Skin of body (tissue), 2 donors: ENCODE data around the gene KIF6. TPM values are rescaled to one million over a fixed set of nuclear protein-coding genes. Genes with fewer than 3 reads are reported as not detected.

Experiments
- DNase-seq: peaks from one replicate; lab custom pipeline; 2025; lab: John Stamatoyannopoulos, UW
- total RNA-seq: library from RNA; depleted of rRNA; stranded (reverse); fragments of >200 nt; gene quantifications from one replicate; pipeline ENCODE4 v1.2.3, GENCODE V29; 2014

Gene KIF6
- total RNA-seq, 1 donor from 2014 or later: 0.79 TPM

DNA sequence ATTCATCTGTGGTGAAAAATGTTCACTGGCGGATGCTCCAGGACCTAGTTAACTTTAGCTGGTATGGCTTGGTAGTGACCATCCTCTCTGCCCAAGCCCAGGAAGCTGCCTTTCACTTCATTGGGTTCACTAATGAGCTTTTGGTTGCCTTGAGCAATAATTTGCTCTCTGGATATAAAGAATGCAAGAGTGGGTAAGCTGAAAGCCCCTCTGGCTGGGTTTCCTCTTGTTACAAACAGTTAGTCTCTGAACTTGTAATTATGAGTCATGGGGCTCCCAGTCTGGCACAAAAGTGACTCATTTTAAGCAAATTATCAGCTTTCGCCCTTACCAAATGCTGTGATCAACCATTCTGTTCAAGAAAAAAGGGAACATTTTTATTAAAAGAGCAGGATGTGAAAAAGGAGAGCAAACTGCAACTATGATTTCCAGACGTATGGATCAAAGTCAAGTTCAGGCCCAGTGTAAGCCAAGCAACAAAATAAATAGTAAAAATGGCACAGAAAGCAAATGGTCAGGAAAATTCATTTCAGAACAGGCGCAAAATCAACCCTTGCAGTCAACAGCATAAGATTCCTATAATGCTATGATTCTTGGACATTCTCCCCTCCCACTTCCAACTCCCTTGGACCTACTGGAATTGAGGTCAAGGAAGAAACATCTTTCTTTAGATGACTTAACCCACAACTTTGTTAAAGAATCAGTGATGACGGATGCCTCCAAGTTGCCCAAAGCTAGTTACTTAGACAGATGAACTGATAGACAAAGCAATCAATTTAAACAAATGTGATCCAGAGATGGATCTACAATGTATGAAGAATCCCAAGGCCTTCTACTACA is 272.7 kb downstream of the KIF6 start:
- no peak for DNase-seq

DNA sequence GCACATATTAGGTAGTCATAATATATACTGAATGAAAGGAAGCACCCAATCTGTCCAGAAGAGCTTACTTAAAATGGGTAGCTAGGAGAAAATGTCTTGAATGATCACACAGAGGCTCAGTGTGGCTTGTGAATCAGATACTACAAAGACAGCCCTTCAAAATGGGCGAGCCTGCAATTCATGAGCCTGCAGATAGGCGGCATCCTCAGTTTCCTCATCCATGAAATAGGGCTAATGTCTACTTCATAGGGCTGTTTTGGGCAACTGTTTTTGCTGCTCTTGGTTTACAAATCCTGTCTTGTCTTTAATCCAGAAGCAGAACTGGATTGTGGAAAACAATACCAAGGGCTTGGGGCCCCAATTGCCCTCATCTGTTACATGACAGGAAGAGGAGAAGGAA is 273.4 kb downstream of the KIF6 start:
- DNase-seq: no peak

DNA sequence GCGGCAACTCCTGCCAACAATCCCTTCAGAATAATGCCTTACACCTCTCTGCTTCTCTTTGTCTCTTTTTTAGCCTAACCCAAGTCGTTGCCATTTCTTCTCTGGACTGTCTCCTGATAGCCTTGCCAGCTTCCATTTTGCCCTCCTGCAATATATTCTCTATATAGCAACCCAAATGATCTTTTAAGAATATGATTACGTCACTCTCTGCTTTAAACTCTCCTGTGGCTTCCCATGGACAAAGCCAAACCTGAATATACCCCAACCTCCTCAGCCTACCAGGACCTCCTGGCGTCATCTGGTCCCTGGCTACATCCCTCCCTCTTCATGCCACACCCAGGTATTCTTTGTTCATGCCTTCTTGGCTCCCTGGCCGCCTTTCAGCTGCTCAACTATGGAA is 276.2 kb downstream of the KIF6 start:
- DNase-seq: no peak

DNA sequence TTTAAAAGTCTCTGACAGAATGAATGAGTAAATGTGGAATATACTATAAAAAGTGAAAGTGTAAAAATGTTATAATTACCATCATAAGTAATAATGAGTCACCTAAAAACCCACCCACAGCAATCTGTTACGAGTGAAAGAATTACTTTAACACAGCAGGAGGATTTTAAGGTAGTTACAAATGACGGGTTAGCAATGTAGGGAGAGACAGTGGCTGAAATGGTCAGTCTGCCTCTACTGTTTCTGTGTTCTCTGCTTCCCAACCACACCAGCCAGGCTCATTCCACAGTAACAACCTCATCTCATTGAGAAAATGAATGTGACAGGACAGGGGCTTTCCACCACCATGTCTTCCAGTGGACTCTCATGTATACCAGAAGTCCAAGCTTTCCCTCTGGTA is 278.3 kb downstream of the KIF6 start:
- no peak for DNase-seq

DNA sequence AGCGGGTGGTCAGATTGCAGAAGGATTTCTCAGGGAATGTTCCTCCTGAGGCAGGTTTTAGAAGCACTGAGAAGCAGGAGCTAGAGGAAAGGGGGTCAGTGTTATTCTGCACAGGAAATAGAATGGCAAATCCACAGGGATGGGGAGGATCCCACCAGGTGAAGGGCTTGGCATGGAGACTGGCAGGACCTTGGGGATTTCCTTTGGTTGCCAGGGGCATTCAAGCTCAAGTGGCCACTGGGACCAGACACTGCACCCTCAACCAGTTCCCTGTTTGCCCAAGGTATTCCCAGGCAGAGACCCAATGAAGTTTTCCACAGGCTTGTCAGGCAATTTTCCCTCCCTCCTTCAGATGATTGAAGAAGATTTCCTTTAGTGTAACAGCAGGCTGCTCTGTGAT is 279.5 kb downstream of the KIF6 start:
- DNase-seq: no peak

DNA sequence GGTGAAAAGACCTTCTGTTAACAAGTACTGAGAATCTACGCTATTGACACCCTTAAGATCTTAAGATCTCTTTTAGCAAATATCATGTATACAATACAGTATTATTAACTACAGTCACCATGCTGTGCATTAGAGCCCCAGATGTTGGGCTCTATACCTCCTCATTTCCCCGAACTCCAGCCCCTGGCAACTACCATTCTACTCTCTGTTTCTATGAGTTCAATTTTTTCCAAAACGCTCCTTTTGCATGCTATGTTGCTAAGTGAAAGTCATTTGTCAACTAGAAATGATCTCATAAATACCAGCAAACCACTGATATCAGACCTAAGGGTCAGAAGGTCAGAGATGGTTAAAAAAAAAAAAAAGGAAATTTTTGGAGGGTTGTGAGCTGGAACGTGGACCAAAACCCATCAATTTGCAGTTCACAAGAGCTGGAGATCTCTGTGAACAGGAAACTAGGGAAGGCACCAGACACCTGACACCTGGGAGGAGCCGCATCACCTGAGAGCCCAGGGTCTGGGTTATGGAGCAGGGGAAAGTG is 280.7 kb downstream of the KIF6 start:
- DNase-seq: no peak

DNA sequence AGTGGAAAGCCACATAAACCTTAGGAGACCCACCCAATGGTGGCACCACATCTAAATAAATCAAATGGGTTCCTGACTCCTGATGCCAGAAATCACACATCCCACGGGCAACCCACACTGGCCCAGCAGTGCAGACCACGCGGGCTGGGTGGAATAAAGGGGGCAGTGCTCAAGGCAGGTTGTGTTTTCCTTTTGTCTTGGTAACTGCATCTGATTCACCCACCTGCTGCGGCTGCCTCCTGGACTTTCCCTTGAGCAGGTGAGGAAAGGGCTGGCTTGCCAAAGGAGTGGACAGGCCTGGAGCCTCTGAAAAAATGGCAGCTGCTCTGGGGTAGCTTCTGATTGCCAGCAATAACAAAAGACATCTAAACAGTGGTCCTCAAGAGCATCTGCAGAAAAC is 283.2 kb downstream of the KIF6 start:
- DNase-seq: no peak

DNA sequence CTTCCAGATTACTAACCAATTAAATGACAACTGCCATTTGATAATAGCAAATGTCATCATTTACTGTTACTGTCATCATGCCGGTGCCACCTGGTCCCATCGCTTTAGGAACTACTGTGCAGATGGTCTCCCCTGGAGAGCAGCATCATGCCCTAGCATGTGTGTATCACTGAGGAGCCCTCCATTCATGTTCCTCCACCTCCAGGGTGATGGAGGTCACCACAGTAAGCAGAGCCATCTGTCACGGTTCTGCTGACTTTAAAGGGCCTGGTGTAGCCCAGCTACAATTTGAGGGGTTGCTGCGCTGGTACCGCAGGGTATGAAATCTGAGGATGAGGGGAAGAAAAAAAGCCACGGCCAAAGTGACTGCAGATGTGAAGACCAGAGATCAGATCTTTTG is 283.9 kb downstream of the KIF6 start:
- no peak for DNase-seq

DNA sequence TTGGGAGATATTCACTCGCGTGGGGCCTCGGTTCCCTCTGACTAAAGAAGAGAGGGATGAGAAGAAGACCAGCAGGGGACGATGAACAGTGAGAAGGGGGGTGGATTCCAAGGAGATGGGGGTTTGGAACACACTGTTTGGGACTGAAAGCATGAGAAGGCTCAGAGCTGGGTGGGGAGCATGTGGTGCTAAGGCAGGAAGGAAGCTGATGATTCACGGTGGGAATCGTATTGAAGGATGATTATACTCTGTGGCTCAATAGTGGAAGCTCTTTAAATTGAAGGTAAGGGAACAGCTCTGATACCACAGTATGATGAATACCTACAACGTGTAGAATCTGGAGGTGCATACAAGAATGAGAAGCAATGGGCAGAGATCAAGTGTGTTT is 285.2 kb downstream of the KIF6 start:
- no peak for DNase-seq

DNA sequence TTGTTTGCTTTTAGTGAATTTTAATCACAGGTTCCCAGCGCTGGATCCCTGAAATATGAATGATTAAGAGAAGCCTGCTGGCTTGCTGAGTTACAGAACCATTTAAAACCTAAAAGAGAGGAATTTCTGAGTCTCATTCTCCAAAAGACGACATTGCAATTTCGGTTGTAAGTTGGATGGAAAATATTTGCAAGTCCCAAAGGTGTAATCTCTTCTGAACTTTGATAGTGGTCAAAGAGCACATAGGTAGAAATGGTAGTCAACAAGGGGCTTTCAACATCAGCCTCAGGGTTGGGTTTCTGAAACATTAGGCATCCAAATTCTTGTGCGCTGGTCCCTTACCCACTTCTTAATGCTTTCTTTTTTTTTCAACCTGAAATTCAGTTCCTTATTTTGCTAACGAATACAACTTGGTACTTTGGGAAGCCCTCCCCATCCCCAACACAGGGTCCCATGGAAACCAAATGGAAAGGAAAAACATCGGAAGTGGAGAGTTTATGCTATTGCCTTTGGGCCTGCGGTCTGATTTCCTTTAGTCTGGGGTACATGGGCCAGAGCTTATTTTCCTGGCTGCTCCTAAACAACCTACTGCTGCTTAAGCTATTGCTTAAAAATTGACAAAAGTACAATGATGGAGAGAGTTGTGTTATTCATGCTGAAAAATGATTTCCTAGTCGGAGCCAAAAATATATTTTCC is 285.7 kb downstream of the KIF6 start:
- no peak for DNase-seq

DNA sequence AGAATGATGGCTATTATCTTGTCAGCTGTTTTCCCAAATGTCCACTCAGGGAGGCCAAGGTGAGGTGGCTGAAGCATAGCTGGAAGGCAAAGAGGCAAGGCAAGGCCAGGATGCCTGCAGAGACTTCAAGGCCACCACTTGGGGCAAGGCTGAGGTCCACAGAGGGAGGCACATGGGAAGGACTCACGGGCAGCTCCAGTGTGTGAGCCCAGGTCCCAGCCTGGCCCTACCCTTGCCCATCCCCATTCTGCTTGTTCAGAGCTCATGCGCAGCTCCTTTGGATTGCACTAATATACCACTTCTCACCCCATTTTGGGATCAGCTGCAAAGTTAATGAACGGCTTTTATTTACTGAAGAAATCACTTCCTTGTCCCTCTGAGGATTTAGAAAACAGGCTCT is 291.6 kb downstream of the KIF6 start:
- DNase-seq: no peak

DNA sequence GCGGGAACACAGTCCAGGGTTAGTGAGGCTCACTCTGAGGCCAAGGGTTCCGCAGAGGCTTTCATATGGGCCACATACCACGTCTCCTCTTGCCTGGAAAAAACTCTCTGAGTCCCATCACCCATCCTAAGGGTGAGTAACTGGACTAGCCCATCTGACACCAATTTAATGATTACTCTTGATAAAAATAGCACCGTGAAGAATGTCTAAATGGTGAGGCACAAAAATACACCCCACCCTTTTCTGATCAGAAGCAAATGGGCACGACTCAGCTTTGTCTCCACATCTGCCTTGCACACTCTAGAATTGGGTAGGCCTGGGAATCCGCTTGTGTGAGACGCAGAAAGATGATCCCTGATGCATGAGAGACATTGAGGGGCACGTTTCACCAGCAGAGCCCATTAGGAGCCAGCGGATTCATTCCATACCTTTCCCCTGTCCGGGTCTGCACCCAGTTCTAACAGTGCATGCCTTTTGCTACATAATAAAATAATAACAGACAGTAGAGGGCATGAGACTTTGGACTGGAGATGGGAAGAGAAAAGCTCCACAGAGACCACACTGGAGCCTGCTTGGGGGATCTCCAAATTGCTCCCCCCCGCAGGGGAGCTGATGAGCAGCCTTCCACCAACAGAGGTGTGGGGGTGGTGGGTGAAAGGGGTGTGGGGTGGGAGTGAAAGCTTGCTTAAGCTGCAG is 292.7 kb downstream of the KIF6 start:
- DNase-seq: peak; percentile 86

DNA sequence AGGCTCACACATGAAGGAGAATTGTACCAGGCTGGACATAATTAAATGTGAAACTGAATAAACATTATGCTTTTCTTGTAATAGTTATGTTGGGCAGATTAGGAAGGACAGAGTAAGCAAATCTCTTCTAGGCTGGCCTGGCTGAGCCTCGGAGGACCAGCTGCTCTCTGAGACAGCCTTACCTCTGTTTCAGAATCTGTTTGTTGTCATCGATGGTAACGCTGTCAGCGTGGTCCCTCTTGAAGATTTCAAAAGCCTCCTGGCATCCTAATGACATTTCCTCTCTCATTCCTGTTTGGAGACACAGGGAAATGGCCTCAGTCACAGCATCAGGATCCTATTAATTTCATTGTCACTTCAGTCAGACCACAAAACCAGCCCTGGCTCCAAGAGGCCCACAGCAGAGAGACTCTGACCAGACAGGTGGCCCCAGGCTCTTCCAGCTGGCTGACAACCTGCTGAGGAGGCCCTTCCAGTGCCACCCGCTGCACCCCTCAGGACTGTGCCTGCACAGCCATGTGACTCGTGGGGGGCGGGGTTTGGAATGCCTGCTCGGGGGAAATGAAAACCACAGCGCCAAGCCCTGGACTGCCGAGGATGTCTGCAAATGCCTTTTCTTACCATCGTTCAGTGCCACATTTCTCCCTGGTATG is 294.2 kb downstream of the KIF6 start:
- DNase-seq: peak; percentile 56

DNA sequence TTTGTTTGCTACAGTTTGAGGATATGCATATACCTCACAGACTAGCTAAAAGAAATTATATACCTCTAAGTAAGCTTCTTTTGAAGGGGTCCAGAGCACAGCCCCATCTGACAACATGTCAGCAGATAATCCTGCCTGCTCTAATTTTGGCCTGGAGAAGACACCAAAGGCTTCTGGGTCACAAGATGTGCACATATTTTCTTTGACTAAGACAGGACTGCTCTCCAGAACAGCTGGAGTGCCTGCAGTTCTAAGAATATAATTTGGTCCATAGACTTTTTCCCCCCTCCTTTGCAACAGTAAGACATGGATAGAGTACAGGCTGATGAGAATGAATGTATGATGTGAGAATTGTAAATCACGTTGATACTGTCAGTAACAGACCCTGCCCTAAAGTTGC is 294.8 kb downstream of the KIF6 start:
- no peak for DNase-seq

DNA sequence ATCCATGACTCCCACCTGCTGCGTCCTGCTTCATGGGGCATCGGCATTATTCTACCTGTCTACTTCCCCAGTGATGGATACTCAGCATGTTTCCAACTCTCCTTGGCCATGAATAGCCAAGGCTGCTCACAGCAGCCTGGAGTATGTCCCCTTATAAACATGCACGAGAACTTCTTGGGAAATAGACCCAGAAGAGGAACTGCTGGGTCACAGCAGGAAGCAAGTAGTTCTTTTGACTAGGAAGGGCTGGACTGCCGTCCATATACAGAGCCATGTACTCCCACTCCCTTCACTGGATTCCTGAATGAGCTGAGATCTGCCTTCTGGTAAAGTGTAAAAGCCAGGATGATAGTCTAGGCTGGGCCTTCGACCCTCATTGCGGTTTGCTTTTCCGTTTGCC is 296.4 kb downstream of the KIF6 start:
- no peak for DNase-seq

DNA sequence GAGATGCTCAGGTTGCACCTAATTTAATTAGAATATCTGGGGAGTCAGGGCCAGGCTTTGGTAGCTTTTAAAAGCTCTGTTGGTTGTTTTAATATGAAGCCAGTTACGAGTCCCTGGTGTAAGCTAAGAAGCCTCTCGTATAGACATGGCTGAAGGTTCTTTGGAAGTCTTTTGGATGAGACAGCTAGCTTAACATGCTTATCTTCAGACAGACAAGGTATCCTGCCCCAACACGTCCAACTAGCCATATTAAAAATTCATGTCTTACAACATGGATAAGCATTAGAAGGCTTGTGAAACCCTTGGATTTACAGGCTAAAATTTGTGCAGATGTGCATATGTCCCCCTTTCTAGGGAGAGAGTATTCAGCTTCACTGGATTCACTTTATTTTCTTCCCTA is 297.1 kb downstream of the KIF6 start:
- DNase-seq: no peak

DNA sequence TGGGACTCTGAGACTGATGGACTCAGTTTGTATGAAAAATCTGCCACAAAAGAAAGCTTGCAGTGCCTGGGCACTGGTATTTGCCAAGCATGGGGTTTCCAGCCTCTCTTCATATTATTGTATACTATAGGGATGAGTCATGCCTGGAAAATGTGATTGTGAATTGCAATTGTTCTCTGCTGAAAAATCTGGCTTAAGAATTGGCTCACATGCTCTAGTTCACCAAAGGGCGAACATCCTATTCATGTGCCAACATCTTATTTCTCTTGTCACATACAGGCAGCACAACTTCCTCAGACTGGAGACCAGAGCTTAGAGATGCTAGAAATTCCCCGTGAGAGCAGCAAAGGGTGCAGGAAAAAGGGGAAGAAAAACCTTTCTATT is 299.1 kb downstream of the KIF6 start:
- DNase-seq: peak; percentile 75

DNA sequence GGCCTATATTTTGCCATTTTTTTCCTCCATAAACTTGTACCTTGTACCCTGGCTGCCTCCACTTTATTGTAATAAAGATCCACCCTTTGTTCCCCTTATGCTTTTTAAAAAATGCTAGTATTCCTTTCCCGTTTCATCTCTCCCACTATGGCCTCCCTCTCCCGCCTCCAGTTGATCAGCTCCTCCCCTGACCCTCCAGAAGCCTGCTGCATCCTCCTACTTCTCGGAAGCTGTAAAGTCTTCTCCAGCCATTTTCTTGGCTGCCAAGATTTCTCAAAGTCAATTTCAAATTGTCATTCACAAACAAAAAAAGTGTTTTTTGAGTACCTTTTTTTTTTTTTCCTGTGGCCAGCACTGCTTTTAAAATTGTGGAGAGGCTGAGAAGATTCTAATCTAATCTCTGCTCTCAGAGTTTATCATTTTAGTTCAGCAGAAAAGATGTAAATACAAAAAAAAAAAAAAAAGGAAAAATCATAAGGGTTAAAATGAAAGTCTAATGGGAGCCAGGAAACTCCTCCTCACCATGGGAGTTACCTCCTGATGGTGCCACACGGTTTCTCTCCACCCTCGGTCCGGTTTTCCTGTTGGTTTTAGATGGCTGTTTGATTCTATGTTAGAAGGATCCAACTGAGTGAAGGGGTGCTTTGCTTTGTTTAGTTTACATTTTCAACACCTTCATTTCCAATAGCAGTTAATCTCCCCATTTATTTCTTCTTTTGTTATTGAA is 299.7 kb downstream of the KIF6 start:
- no peak for DNase-seq

DNA sequence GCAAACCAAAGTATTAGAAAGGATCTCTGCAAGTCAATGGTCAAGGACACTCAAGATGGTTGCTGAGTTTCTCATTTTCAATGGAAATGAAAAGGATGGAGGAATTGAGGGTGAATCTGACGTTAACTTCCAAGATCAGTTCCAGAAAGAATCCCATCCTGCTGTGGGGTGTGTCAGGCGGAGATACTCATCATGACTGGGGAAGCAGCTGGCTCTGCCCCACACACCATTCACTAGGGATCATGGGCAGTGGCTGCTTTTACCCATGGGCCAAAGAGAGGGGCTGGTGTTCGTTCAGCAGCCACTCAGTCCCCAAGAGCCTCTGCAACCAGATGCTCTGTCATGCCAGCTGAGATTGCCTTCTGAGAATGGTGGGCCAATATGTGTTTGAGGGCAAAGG is 300.4 kb downstream of the KIF6 start:
- no peak for DNase-seq

DNA sequence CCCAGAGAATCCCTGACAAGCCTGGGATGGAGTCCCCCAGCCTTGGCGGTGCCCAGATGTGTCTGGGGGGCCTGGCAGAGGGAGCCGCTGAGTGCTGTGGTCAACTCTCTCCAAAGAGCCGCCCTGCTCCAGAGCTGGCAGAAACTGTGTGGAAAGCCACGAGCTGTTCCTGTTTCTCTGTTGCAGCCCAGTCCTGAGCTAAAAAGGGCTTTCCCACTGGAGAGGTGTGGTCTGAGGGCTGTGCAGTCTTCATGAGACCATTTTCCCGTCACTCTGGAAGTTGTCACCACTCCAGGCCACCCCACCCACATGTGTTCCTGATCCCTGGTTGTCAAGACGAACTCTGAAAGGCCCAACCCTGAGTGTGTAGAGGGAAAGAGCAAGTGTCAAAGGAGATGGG is 303.0 kb downstream of the KIF6 start:
- DNase-seq: peak; percentile 47
